Right lobe of liver (tissue), 4 donors: Measurements from ENCODE around the gene BRIP1.

Experiments
- POLR2A ChIP-seq: fragments of 450-650 bp; IDR thresholded peaks from one replicate; pipeline ENCODE4 v1.6.1; 2017; ENCODE audit warnings: antibody characterized with exemption, mild to moderate bottlenecking
- TF ChIP-seq, protein P1 (sequence below), 4 donors: fragments of 200-600 bp in 3 of 4; fragments of 450-650 bp in 1 of 4; IDR thresholded peaks; one replicate each; pipeline versions ENCODE4 v1.5.1 to v1.8.0; 2016 to 2022; ENCODE audit warnings: antibody characterized with exemption in 4 of 4, mild to moderate bottlenecking in 2 of 4
- donor health status: DM: no; HTN: no; CAD: no.
- donor health status: DM: no; HTN: no; CAD: no.
- donor health status: DM: no; HTN: yes; CAD: no.

DNA sequence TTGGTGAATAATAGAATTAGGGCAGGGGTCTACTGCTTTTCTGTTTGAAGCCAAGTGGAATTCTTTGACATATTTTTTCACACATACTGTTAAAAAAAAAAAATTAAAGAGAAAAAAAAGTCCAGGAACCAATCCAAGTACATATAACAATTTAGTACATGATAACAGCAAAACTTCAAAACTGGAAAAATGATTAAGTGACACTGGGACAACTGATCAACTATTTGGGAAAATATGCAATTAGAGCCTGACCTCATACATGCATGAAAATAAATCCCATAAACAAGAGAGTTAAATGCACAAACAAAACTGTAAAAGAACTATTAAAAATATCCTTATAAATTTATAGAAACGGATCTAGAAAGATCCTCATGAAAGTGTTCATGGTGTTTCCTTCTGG lies 27.7 kb downstream of the BRIP1 start:
- TF ChIP-seq, protein P1, sequence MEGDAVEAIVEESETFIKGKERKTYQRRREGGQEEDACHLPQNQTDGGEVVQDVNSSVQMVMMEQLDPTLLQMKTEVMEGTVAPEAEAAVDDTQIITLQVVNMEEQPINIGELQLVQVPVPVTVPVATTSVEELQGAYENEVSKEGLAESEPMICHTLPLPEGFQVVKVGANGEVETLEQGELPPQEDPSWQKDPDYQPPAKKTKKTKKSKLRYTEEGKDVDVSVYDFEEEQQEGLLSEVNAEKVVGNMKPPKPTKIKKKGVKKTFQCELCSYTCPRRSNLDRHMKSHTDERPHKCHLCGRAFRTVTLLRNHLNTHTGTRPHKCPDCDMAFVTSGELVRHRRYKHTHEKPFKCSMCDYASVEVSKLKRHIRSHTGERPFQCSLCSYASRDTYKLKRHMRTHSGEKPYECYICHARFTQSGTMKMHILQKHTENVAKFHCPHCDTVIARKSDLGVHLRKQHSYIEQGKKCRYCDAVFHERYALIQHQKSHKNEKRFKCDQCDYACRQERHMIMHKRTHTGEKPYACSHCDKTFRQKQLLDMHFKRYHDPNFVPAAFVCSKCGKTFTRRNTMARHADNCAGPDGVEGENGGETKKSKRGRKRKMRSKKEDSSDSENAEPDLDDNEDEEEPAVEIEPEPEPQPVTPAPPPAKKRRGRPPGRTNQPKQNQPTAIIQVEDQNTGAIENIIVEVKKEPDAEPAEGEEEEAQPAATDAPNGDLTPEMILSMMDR (IDR thresholded peaks at IDR 0.05) = no peak
- no peak for TF ChIP-seq POLR2A
